DND-41 (cell line): ENCODE measurements around the gene ZRANB1.

ENCODE experiments used
- ATAC-seq: fragments of 200-7000 bp; cut with Tn5 transposase; 3 replicates; pipeline ENCODE4 v1.9.1; 2021; ENCODE audit warnings: low read depth; ENCODE audit not compliant: insufficient read depth
- DNase-seq: peaks from one replicate; pipeline ENCODE4 v3.0.0-alpha.2; 2020
- H2AFZ ChIP-seq: 2 replicates; pipeline ENCODE4 v1.6.0; 2012; ENCODE audit warnings: low read depth, low read length
- H3K27ac ChIP-seq: 2 replicates; pipeline ENCODE4 v1.5.1; 2012; ENCODE audit warnings: low read length, inconsistent platforms
- H3K27me3 ChIP-seq: fragments of 200-600 bp; sonication (generic); 2 replicates; pipeline ENCODE4 v1.6.0; 2012; ENCODE audit warnings: low read length, mild to moderate bottlenecking, inconsistent platforms; ENCODE audit not compliant: insufficient read depth, poor library complexity
- H3K36me3 ChIP-seq: 2 replicates; pipeline ENCODE4 v1.5.1; 2012; ENCODE audit warnings: low read length, inconsistent platforms; ENCODE audit not compliant: insufficient read depth
- H3K4me1 ChIP-seq: 2 replicates; pipeline ENCODE4 v1.5.1; 2012; ENCODE audit warnings: mild to moderate bottlenecking, low read length; ENCODE audit not compliant: insufficient read depth
- H3K4me2 ChIP-seq: 2 replicates; pipeline ENCODE4 v1.6.0; 2012; ENCODE audit warnings: mild to moderate bottlenecking, moderate library complexity, low read length, inconsistent platforms; ENCODE audit not compliant: insufficient read depth
- H3K4me3 ChIP-seq, 2 experiments: fragments of 200-600 bp in 1 of 2; shearing (Covaris generic) in 1 of 2; 2 replicates each; pipeline ENCODE4 v1.5.1; 2012 to 2016; ENCODE audit warnings: inconsistent platforms in 2 of 2, low read length in 2 of 2, mild to moderate bottlenecking in 2 of 2, low read depth in 1 of 2, moderate library complexity in 1 of 2
- H3K79me2 ChIP-seq: 2 replicates; pipeline ENCODE4 v1.6.0; 2012; ENCODE audit warnings: low read length, inconsistent platforms; ENCODE audit not compliant: insufficient read depth
- H3K9ac ChIP-seq: 2 replicates; pipeline ENCODE4 v1.6.0; 2012; ENCODE audit warnings: low read depth, mild to moderate bottlenecking, inconsistent platforms, low read length, moderate library complexity
- H3K9me3 ChIP-seq: 2 replicates; pipeline ENCODE4 v1.5.1; 2012; ENCODE audit warnings: low read length, moderate library complexity, mild to moderate bottlenecking, inconsistent platforms; ENCODE audit not compliant: insufficient read depth, severe bottlenecking
- H4K20me1 ChIP-seq: 2 replicates; pipeline ENCODE4 v1.6.0; 2012; ENCODE audit warnings: low read length; ENCODE audit not compliant: insufficient read depth
- EZH2 ChIP-seq: IDR thresholded peaks from 3 replicates; pipeline ENCODE4 v1.6.1; 2012; ENCODE audit warnings: borderline replicate concordance, low read depth, mild to moderate bottlenecking, moderate library complexity, low read length, inconsistent platforms; ENCODE audit not compliant: severe bottlenecking
- TF ChIP-seq, protein P1 (sequence below): IDR thresholded peaks from 2 replicates; pipeline ENCODE4 v1.5.1; 2012; ENCODE audit warnings: borderline replicate concordance, low read length, moderate library complexity, mild to moderate bottlenecking; ENCODE audit not compliant: poor library complexity, severe bottlenecking; ENCODE audit errors: extremely low read depth

Gene ZRANB1

DNA sequence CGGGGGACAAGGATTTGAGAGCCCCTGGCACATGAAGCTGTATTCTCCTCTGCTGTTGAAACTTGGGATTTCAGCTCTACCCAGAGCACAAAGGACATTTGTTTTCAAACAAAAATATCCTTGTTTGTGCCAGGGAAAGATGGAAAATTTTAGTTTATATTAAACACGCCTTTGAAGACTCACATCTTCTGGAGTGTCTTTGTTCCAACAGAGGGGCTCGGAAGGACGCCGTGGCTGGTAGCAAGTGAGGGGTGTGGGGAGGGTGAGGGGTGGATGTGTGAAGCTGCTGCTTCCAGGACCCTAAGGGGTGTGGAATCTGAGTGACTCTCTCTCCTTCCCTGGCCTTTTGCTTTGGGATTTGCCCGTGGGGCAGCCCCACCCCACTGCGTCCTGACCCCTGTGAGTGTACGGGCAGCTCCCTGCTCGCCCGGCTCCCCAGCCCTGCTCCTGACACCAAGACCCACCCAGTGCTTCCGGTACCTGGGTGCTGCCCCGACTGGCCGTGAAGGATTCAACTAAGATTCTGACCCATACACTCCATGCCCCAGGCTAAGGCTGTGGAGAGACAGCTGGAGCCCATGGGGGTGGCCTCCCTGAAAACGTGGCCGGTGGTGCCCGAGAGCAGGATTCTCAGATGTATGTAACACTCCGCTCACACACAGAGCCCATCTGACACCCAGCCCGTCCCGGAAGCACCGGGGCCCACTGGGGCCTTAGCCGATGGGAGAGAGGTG is 59.6 kb downstream of the ZRANB1 start:
- TF ChIP-seq, protein P1, sequence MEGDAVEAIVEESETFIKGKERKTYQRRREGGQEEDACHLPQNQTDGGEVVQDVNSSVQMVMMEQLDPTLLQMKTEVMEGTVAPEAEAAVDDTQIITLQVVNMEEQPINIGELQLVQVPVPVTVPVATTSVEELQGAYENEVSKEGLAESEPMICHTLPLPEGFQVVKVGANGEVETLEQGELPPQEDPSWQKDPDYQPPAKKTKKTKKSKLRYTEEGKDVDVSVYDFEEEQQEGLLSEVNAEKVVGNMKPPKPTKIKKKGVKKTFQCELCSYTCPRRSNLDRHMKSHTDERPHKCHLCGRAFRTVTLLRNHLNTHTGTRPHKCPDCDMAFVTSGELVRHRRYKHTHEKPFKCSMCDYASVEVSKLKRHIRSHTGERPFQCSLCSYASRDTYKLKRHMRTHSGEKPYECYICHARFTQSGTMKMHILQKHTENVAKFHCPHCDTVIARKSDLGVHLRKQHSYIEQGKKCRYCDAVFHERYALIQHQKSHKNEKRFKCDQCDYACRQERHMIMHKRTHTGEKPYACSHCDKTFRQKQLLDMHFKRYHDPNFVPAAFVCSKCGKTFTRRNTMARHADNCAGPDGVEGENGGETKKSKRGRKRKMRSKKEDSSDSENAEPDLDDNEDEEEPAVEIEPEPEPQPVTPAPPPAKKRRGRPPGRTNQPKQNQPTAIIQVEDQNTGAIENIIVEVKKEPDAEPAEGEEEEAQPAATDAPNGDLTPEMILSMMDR, result no peak
- no peak for ATAC-seq
- no peak overlapping the region for H3K9ac ChIP-seq
- H3K4me1 ChIP-seq, result peaks cover 16% of the 10 kb centered on the region
- H3K4me3 ChIP-seq, result no peak overlapping the region
- no peaks in the 10 kb centered on the region for H3K27me3 ChIP-seq
- no peak overlapping the region for H3K27ac ChIP-seq
- no peak for DNase-seq
- H3K9me3 ChIP-seq, result no peaks in the 10 kb centered on the region
- H3K4me2 ChIP-seq, result no peak overlapping the region
- no peak overlapping the region for H2AFZ ChIP-seq
- H3K79me2 ChIP-seq, result no peaks in the 10 kb centered on the region
- peaks cover 61% of the 10 kb centered on the region for H4K20me1 ChIP-seq
- peaks cover 49% of the 10 kb centered on the region for H3K36me3 ChIP-seq

DNA sequence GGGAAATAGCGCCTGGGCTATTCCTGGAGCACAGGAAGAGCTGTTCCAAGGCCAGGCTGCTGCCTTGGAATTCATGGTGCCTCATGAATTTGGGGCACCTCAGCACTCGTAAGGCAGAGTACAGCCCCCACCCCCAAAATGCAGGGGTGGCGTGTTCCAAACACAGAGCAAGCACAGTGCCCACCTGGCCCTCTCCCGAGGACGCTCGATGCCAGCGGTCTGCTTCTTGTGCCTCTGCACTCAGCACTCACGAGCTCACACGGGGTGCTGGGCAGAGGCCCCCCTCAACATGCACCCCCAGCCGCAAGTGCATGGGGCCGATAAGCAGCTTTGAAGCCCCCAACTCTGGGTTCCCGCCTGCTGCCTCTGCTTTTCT is 60.1 kb downstream of the ZRANB1 start:
- DNase-seq (no peak), ATAC-seq (no peak)
- Histone ChIP-seq H3K9ac (no peak overlapping the region), H4K20me1 (peaks cover 63% of the 10 kb centered on the region), H3K79me2 (0 out of 2 replicates have a peak, but pooled peaks cover 1% of the 10 kb centered on the region), H3K4me3 (no peak overlapping the region), H3K4me1 (peaks cover 16% of the 10 kb centered on the region), H3K27me3 (no peaks in the 10 kb centered on the region), H2AFZ (no peak overlapping the region), H3K27ac (no peak overlapping the region), H3K4me2 (no peak overlapping the region), H3K36me3 (peaks cover 43% of the 10 kb centered on the region), H3K9me3 (no peaks in the 10 kb centered on the region)
- TF ChIP-seq, protein P1, result no peak
- no peak for TF ChIP-seq EZH2

DNA sequence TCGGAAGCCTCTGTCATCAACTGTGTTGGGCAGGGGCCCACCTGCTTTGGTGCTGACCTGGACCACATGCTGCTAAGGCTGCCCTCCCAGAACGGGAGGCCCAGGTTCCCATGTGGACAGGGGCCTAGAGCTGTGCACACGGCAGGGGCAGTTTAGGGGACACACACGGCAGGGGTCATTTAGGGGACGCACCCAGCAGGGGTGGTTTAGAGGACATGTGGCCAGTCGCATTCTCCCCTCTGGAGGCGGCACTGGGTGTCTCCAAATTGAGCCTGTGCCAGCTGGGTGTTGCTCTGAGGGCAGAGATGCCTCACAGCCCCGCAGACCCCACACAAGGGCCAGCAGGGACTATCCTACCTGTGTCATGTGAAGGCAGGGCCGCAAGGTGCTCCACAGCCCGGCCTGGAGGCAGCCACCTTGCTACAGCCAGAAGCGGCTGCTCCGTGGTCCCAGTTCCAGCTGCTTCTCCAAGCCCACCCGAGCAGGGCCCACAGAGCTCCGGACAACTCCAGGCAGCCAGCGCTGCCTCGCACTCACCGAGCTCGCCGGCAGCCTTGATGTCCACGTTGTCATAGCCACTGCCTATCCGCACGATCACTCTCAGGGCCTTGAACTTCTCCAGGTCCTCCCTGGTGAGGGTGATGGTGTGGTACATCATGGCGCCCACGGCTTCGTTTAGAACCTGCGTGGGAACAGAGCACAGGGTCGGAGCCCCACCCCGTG is 60.7 kb downstream of the ZRANB1 start:
- TF ChIP-seq, protein P1, result no peak
- no peak for TF ChIP-seq EZH2
- Histone ChIP-seq H3K9ac (no peak overlapping the region), H3K4me3 (no peak overlapping the region), H3K27ac (no peak overlapping the region), H3K4me2 (no peak overlapping the region), H2AFZ (no peak overlapping the region), H3K9me3 (no peaks in the 10 kb centered on the region), H3K27me3 (no peaks in the 10 kb centered on the region), H3K4me1 (peaks cover 16% of the 10 kb centered on the region), H3K79me2 (0 out of 2 replicates have a peak, but pooled peaks cover 5% of the 10 kb centered on the region), H4K20me1 (peaks cover 67% of the 10 kb centered on the region), H3K36me3 (peaks cover 38% of the 10 kb centered on the region)
- DNase-seq (no peak), ATAC-seq (no peak)
